Peyer's patch (tissue), 4 donors: Measurements from ENCODE around the gene NDUFAB1. TPM values are rescaled to one million over a fixed set of nuclear protein-coding genes. Genes with fewer than 3 reads are reported as not detected.
"Not testable (repeated sequence)": the region's sequence is repeated elsewhere in the genome, so short reads cannot be mapped to it uniquely, and the experiment has no call there.

Source experiments
- DNase-seq, 3 donors: peaks; one replicate each; pipeline ENCODE4 v3.0.0-alpha.2; 2017 to 2019
- H3K27ac ChIP-seq, 4 donors: fragments of 200-600 bp; sonication (generic); one replicate each; pipeline ENCODE4 v1.5.1; 2016 to 2019
- H3K27me3 ChIP-seq, 2 donors: fragments of 200-600 bp; sonication (generic); one replicate each; pipeline ENCODE4 v1.5.1; 2019
- H3K36me3 ChIP-seq, 3 donors: fragments of 200-600 bp; sonication (generic); one replicate each; pipeline ENCODE4 v1.5.1; 2016 to 2019
- H3K4me1 ChIP-seq, 4 donors: fragments of 200-600 bp; sonication (generic); one replicate each; pipeline ENCODE4 v1.5.1; 2016 to 2019
- H3K4me3 ChIP-seq, 4 donors: fragments of 200-600 bp; sonication (generic); 1 replicate in 3 of 4; 2 replicates in 1 of 4; pipeline ENCODE4 v1.5.1; 2016 to 2019; ENCODE audit warnings: mild to moderate bottlenecking in 1 of 4
- H3K9me3 ChIP-seq, 4 donors: fragments of 200-600 bp; sonication (generic); one replicate each; pipeline ENCODE4 v1.5.1; 2016 to 2019; ENCODE audit warnings: mild to moderate bottlenecking in 1 of 4
- CTCF ChIP-seq, 6 experiments: fragments of 450-650 bp in 4 of 6; fragments of 200-600 bp in 2 of 6; sonication (generic) in 1 of 6; IDR thresholded peaks; one replicate each; pipeline ENCODE4 v1.5.1; 2017 to 2019; ENCODE audit warnings: antibody characterized with exemption in 6 of 6, mild to moderate bottlenecking in 3 of 6, moderate library complexity in 1 of 6
- POLR2A ChIP-seq, 2 donors: fragments of 450-650 bp; IDR thresholded peaks; one replicate each; pipeline ENCODE4 v1.5.1; 2017; ENCODE audit warnings: antibody characterized with exemption in 2 of 2, mild to moderate bottlenecking in 2 of 2, moderate library complexity in 2 of 2
- total RNA-seq, 4 donors: library from RNA; depleted of rRNA; stranded (reverse); fragments of >200 nt; gene quantifications; one replicate each; pipeline ENCODE4 v1.1.0, GENCODE V29; 2016

Gene NDUFAB1
- total RNA-seq, 4 donors from 2014 or later = 49.4 to 115 (median 92.8) TPM

GRCh38 chr16:23554536-23554935 is 41.6 kb downstream of the NDUFAB1 start:
- Histone ChIP-seq H3K27ac (no peak overlapping the region), H3K27me3 (no peaks in the 10 kb centered on the region), H3K4me1 (peaks cover 0 to 26% (median 0%) of the 10 kb centered on the region in 4 donors), H3K4me3 (no peak overlapping the region), H3K9me3 (no peaks in the 10 kb centered on the region), H3K36me3 (peaks cover 0 to 33% (median 0%) of the 10 kb centered on the region in 3 donors)
- TF ChIP-seq POLR2A (IDR thresholded peaks at IDR 0.05) (no peak), CTCF (IDR thresholded peaks at IDR 0.05) (no peak)
- no peak for DNase-seq

DNA sequence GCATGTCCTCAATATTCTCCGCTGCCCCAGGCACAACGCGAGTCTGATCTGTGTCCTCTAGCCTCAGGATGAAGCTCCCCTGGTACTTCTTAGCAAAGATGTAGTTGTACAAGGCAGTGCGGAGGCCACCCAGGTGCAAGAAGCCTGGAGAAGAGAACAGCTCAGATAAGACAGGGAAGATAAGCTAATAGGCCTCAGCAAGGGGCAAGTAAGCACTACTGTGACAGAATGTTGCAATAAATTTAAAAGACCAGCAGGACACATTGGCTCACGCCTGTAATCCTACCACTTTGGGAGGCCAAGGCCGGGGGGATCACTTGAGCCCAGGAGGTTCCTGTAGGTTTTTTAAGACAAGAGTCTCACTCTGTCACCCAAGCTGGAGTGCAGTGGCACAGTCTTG is 44.0 kb downstream of the NDUFAB1 start:
- no peak for TF ChIP-seq POLR2A (IDR thresholded peaks at IDR 0.05)
- TF ChIP-seq CTCF (IDR thresholded peaks at IDR 0.05) = no peak
- Histone ChIP-seq H3K27me3 (no peaks in the 10 kb centered on the region), H3K4me3 (no peak overlapping the region), H3K36me3 (peaks cover 0 to 47% (median 0%) of the 10 kb centered on the region in 3 donors), H3K4me1 (peaks cover 0 to 11% (median 0%) of the 10 kb centered on the region in 4 donors), H3K9me3 (no peaks in the 10 kb centered on the region), H3K27ac (no peak overlapping the region)
- no peak for DNase-seq

DNA sequence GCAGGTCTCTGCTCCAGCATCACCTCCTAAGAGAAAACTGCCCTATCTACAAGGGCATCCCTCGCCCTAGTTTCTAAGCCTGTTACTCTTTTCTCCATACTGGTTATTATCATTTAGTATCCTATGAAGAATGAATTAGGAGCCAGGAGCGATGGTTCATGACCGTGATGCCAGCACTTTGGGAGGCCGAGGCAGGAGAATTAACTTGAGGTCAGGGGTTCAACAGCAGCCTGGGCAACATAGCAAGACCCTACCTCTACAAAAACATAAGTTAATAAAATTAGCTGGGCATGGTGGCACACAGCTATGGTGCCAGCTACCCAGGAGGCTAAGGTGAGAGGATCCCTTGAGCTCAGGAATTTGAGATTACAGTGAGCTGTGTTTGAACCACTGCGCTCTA is 46.2 kb downstream of the NDUFAB1 start:
- DNase-seq = no peak
- Histone ChIP-seq H3K9me3 (no peaks in the 10 kb centered on the region), H3K27me3 (no peaks in the 10 kb centered on the region), H3K27ac (no peak overlapping the region), H3K4me3 (no peak overlapping the region), H3K4me1 (no peaks in the 10 kb centered on the region), H3K36me3 (peaks cover 0 to 66% (median 0%) of the 10 kb centered on the region in 3 donors)
- TF ChIP-seq POLR2A (IDR thresholded peaks at IDR 0.05) = no peak
- TF ChIP-seq CTCF (IDR thresholded peaks at IDR 0.05) = no peak

DNA sequence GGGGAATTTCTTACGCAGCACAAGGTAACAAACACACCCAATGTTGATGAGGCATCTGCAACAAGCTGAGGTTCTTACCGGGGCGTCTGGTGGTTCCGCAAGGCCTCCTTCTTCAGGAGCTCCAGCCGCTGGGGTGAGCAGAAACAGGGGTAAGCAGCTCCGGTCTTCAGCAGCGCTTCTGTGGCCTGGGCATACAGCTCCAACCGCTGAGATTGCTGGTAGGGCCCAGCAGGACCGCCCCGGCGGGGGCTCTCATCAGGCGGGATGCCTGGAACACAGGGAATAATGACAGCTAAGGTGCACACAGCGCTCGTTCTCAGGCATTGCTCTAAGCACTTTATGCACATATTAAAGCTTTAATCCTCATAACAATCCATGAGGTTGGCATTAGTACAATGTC is 51.7 kb downstream of the NDUFAB1 start:
- no peaks in the 10 kb centered on the region for H3K9me3 ChIP-seq
- DNase-seq = no peak
- TF ChIP-seq CTCF (IDR thresholded peaks at IDR 0.05) = no peak
- TF ChIP-seq POLR2A (IDR thresholded peaks at IDR 0.05) = no peak
- no peak overlapping the region for H3K4me3 ChIP-seq
- no peak overlapping the region for H3K27ac ChIP-seq
- no peaks in the 10 kb centered on the region for H3K27me3 ChIP-seq
- H3K36me3 ChIP-seq = peaks cover 0 to 73% (median 0%) of the 10 kb centered on the region in 3 donors
- no peaks in the 10 kb centered on the region for H3K4me1 ChIP-seq

DNA sequence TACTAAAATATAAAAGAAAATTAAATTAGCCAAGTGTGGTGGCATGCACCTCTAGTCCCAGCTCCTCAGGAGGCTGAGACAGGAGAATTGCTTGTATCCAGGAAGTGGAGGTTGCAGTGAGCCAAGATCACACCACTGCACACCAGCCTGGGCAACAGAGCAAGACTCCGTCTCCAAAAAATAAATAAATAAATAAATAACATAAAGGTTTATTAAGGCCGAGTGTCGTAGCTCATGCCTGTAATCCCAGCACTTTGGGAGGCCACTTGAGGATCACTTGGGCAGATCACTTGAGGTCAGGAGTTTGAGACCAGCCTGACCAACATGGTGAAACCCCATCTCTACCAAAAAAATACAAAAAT is 55.3 kb downstream of the NDUFAB1 start:
- H3K4me1 ChIP-seq, H3K9me3 ChIP-seq, H3K27ac ChIP-seq, H3K4me3 ChIP-seq, DNase-seq, H3K27me3 ChIP-seq: not testable (repeated sequence)
- peaks cover 0 to 47% (median 0%) of the 10 kb centered on the region in 3 donors for H3K36me3 ChIP-seq

- no peak overlapping the region for H3K27ac ChIP-seq
- no peaks in the 10 kb centered on the region for H3K9me3 ChIP-seq
- peaks cover 0 to 47% (median 0%) of the 10 kb centered on the region in 3 donors for H3K36me3 ChIP-seq
- no peak for TF ChIP-seq CTCF (IDR thresholded peaks at IDR 0.05)
- TF ChIP-seq POLR2A (IDR thresholded peaks at IDR 0.05) = no peak
- H3K27me3 ChIP-seq = no peaks in the 10 kb centered on the region
- H3K4me1 ChIP-seq = no peaks in the 10 kb centered on the region
- DNase-seq = no peak
- no peak overlapping the region for H3K4me3 ChIP-seq
These were observed 55.9 kb downstream of the NDUFAB1 start for GRCh38 chr16:23539984-23540816.
